T-helper 1 cell treated with Interleukin-12 subunit alpha and Interleukin-12 subunit beta and Interleukin-4 antibody, amounts not matched to agents 30 ng/mL and 1 ng/mL, for 36 hours (primary cell): ENCODE data around the gene TLNRD1. TPM values are rescaled to one million over a fixed set of nuclear protein-coding genes. Genes with fewer than 3 reads are reported as not detected.

Source experiments
- intact Hi-C: fragments of 100-400 bp; cut with micrococcal nuclease; formaldehyde crosslinking; loops from one replicate; pipeline ENCODE4 v1.15.1; 2024
- total RNA-seq: library from RNA; stranded (reverse); gene quantifications from 2 replicates; pipeline ENCODE4 v1.2.3, GENCODE V29; 2022

Gene TLNRD1
- total RNA-seq, 1 donor from 2014 or later: 37.0 TPM

DNA sequence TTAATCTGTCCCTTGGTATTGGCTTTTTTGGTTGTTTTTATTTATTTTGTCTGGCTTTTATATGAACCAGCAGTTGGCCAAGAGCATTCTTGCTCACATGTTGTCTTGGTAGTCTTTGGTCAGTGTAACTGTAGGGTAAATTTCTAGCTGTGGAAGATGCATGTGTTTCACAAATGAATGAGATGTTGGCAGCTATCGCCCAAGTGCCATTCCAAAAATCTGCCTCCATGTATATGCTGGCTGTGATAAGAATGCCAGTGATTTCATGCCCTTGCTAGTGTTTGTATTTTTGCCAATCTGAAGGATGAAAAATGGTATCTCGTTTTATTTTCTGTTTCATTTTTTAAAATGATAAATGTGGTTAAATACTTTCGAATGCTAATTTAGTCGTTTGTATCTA lies 50.1 kb downstream of the TLNRD1 start:
- intact Hi-C loops: no loop called here

GRCh38 chr15:81052046-81052445 lies 51.3 kb downstream of the TLNRD1 start:
- intact Hi-C loops: no loop called here

DNA sequence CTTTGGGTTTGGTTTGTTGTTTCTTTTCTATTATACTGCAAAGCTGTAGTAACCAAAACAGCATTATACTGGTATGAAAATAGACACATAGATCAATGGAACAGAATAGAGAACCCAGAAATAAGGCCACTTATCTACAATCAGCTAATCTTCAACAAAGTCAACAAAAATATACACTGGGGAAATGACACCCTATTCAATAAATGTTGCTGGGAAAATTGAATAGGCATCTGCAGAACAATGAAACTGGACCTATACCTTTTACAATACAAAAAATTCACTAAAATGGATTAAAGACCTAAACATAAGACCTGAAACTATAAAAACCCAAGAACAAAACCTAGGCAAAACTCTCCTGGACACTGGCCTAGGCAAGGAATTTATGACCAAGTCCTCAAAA lies 52.9 kb downstream of the TLNRD1 start:
- intact Hi-C loops: no loop called here

GRCh38 chr15:81054236-81054635 lies 53.5 kb downstream of the TLNRD1 start:
- intact Hi-C loops: no loop called here

Other genes starting within 250 kb of the TLNRD1 start
- gene CEMIP, start 221.6 kb upstream of the TLNRD1 start, total RNA-seq: 0.12 TPM in 1 of 2 replicates, not detected in the other
- gene MESD, start 11.1 kb upstream of the TLNRD1 start, total RNA-seq: 37.6 and 37.7 TPM in 2 replicates
- not detected in 2 replicates for gene CFAP161, start 133.3 kb downstream of the TLNRD1 start, total RNA-seq
- gene IL16, start 196.0 kb downstream of the TLNRD1 start, total RNA-seq: 237 and 240 TPM in 2 replicates